ENCODE measurements around the gene BIN2. TPM values are rescaled to one million over a fixed set of nuclear protein-coding genes. Genes with fewer than 3 reads are reported as not detected.

Gene BIN2
- total RNA-seq, 1 experiment from 2014 or later = not detected

DNA sequence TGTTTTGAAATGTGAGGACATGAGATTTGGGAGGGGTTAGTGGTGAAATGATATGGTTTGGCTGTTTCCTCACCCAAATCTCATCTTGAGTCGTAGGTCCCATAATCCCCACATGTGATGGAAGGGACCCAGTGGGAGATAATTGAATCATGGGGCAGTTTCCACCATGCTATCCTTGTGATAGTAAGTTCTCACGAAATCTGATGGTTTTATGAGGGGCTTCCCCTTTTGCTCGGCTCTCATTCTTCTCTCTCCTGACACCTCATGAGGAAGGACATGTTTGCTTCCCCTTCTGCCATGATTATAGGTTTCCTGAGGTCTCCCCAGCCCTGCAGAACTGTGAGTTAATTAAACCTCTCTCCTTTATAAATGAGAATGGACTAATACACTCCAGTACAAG lies 49.2 kb upstream of the BIN2 start:
- Histone ChIP-seq H4K20me1 (ENCODE audit: control insufficient read depth, insufficient read depth, insufficient read length) (peaks cover 3% of the 10 kb centered on the region), H3K56ac (ENCODE audit: insufficient read length, low read depth, low read length) (no peak overlapping the region), H3K4ac (ENCODE audit: low read depth, low read length) (no peak overlapping the region), H2BK15ac (ENCODE audit: low read depth, low read length) (no peak overlapping the region), H2AK5ac (ENCODE audit: insufficient read length, low read length) (no peak overlapping the region), H3K27me3 (ENCODE audit: insufficient read depth, low read length) (no peaks in the 10 kb centered on the region), H3T11ph (ENCODE audit: low read length) (no peak overlapping the region), H3K23ac (ENCODE audit: insufficient read length, low read depth, low read length) (no peak overlapping the region), H2BK5ac (ENCODE audit: insufficient read length, low read length) (no peak overlapping the region), H3K4me2 (ENCODE audit: insufficient read depth, insufficient read length, low read length) (no peak overlapping the region), H3K79me1 (ENCODE audit: insufficient read depth, low read depth, low read length, poor library complexity, severe bottlenecking) (no peaks in the 10 kb centered on the region), H3K9me3 (ENCODE audit: control insufficient read depth, low read depth, low read length) (no peaks in the 10 kb centered on the region), H2BK20ac (ENCODE audit: low read depth, low read length, poor library complexity, severe bottlenecking) (no peak overlapping the region), H4K8ac (replicated peaks; ENCODE audit: insufficient read length, low read depth, low read length) (no peak overlapping the region), H4K91ac (ENCODE audit: insufficient read length, low read depth, low read length) (no peak overlapping the region), H2AFZ (ENCODE audit: low read length) (no peak overlapping the region), H3K4me1 (ENCODE audit: insufficient read depth, low read length) (no peaks in the 10 kb centered on the region; the same call in 1 of the 2 replicates), H3K14ac (ENCODE audit: insufficient read depth, low read length) (no peak overlapping the region), H2BK12ac (ENCODE audit: insufficient read length, low read depth, low read length) (no peak overlapping the region), H3K18ac (ENCODE audit: insufficient read length, low read depth, low read length) (no peak overlapping the region), H3K27ac (ENCODE audit: insufficient read length, low read depth, low read length) (no peak overlapping the region), H3K9ac (ENCODE audit: extremely low read depth, insufficient read length, low read length) (no peak overlapping the region), H4K5ac (ENCODE audit: insufficient read length, low read depth, low read length) (no peak overlapping the region), H3K23me2 (ENCODE audit: insufficient read length, low read depth, low read length, poor library complexity, severe bottlenecking) (no peaks in the 10 kb centered on the region), H3K79me2 (ENCODE audit: insufficient read depth, low read length) (no peaks in the 10 kb centered on the region), H2BK120ac (ENCODE audit: low read depth, low read length, poor library complexity, severe bottlenecking) (no peak overlapping the region)
- DNase-seq = no peak
- TF ChIP-seq, protein P1, sequence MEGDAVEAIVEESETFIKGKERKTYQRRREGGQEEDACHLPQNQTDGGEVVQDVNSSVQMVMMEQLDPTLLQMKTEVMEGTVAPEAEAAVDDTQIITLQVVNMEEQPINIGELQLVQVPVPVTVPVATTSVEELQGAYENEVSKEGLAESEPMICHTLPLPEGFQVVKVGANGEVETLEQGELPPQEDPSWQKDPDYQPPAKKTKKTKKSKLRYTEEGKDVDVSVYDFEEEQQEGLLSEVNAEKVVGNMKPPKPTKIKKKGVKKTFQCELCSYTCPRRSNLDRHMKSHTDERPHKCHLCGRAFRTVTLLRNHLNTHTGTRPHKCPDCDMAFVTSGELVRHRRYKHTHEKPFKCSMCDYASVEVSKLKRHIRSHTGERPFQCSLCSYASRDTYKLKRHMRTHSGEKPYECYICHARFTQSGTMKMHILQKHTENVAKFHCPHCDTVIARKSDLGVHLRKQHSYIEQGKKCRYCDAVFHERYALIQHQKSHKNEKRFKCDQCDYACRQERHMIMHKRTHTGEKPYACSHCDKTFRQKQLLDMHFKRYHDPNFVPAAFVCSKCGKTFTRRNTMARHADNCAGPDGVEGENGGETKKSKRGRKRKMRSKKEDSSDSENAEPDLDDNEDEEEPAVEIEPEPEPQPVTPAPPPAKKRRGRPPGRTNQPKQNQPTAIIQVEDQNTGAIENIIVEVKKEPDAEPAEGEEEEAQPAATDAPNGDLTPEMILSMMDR (conservative IDR thresholded peaks at IDR 0.05) = no peak
- no CpG with 5 or more reads among the region's 3 CpGs for WGBS (ENCODE audit: extremely low coverage, insufficient read length, low lambda C conversion rate)
- H3K27ac Mint-ChIP-seq = peak overlapping the region in 1 of 3 experiments; percentile 2; a peak in 1 of 7 replicates
- H3K27me3 Mint-ChIP-seq (ENCODE audit: low read depth) = no peaks in the 10 kb centered on the region
- no peak overlapping the region for H3K4me3 Mint-ChIP-seq
- H3K9me3 Mint-ChIP-seq = no peaks in the 10 kb centered on the region
- peaks cover 3 to 46% (median 38%) of the 10 kb centered on the region in 3 experiments for H3K36me3 Mint-ChIP-seq (ENCODE audit: insufficient read depth in 1 of 3, low read depth in 3 of 3)
- H3K4me1 Mint-ChIP-seq = peaks cover 27 to 35% of the 10 kb centered on the region in 2 experiments
